Measurements from ENCODE around the gene CHCHD4. TPM values are rescaled to one million over a fixed set of nuclear protein-coding genes. Genes with fewer than 3 reads are reported as not detected.
"Not testable (repeated sequence)": the region's sequence is repeated elsewhere in the genome, so short reads cannot be mapped to it uniquely, and the experiment has no call there.

CHCHD4 gene
- total RNA-seq, 1 experiment from 2014 or later: 33.5 TPM

DNA sequence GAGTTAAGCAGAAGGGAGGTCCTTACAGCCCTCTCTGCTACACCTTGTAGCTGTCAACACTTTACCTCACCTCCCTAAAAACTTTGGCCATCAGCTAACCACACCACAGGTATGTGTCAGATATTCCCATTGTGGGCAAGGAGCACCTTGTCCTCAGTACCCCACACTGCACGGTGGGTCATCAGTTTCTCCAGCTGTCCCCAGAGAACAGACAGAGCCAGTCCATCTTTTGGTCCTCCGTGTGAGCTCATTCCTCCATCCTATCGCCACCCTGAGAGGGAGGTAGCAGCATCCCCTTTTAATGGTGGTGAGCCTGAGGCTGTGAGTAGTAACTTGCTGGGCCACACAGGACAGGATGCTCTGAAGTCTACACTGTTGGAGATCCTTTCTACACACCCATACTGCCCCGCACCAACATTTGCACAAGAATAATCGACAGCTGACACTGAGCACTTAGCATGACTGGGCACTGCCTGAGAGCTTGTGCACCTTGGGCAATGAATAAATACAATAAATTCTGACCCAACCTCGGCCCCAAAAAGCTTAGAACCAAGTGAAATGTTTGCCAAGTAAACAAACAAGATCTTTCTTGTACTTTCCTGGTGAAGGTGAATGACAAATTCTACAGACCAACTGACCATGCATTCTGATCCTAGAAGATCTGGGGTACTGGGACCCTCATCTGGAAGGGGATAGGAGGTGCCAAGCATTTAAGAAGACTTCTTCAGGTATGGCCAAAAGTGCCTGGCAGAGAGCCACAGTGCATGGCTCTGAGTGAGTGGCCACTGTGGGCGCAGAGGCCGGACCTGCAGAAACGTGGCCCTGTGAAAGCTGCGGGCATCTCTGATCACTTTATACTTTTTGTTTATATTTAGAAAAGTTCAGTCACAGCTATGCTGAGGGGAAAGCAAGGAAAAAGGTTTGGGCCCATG, 6.9 kb downstream of the CHCHD4 start:
- H3K9me3 ChIP-seq (ENCODE audit: low read depth, low read length, poor library complexity, severe bottlenecking): no peaks in the 10 kb centered on the region
- ChIA-PET POLR2A (ENCODE audit: low non-redundant PET) (no interaction called here), CTCF (no interaction called here)
- no peak overlapping the region for H3K4me3 ChIP-seq (ENCODE audit: low read depth, low read length, poor library complexity, severe bottlenecking)
- peaks cover 24% of the 10 kb centered on the region for H3K36me3 ChIP-seq (ENCODE audit: insufficient read depth, low read length, poor library complexity, severe bottlenecking)
- no peak for DNase-seq (ENCODE audit: low spot score)
- no peak overlapping the region for H3K27ac ChIP-seq (ENCODE audit: low read depth, low read length, poor library complexity, severe bottlenecking)
- H3K4me1 ChIP-seq (ENCODE audit: insufficient read depth, low read length, poor library complexity, severe bottlenecking): peaks cover 12% of the 10 kb centered on the region
- intact Hi-C loops (cut with micrococcal nuclease; ENCODE audit: unreplicated experiment): no loop called here
- no peak for TF ChIP-seq EZH2 (IDR thresholded peaks at IDR 0.05; ENCODE audit: borderline replicate concordance, low read depth, low read length, poor library complexity, severe bottlenecking)
- TF ChIP-seq, protein P1, sequence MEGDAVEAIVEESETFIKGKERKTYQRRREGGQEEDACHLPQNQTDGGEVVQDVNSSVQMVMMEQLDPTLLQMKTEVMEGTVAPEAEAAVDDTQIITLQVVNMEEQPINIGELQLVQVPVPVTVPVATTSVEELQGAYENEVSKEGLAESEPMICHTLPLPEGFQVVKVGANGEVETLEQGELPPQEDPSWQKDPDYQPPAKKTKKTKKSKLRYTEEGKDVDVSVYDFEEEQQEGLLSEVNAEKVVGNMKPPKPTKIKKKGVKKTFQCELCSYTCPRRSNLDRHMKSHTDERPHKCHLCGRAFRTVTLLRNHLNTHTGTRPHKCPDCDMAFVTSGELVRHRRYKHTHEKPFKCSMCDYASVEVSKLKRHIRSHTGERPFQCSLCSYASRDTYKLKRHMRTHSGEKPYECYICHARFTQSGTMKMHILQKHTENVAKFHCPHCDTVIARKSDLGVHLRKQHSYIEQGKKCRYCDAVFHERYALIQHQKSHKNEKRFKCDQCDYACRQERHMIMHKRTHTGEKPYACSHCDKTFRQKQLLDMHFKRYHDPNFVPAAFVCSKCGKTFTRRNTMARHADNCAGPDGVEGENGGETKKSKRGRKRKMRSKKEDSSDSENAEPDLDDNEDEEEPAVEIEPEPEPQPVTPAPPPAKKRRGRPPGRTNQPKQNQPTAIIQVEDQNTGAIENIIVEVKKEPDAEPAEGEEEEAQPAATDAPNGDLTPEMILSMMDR (conservative IDR thresholded peaks at IDR 0.05; ENCODE audit: low read depth, low read length): no peak
- no peaks in the 10 kb centered on the region for H3K27me3 ChIP-seq (replicated peaks; ENCODE audit: insufficient read depth, low read depth, low read length, poor library complexity)
- no TSS peak for BruUV-seq (replicated peaks)

DNA sequence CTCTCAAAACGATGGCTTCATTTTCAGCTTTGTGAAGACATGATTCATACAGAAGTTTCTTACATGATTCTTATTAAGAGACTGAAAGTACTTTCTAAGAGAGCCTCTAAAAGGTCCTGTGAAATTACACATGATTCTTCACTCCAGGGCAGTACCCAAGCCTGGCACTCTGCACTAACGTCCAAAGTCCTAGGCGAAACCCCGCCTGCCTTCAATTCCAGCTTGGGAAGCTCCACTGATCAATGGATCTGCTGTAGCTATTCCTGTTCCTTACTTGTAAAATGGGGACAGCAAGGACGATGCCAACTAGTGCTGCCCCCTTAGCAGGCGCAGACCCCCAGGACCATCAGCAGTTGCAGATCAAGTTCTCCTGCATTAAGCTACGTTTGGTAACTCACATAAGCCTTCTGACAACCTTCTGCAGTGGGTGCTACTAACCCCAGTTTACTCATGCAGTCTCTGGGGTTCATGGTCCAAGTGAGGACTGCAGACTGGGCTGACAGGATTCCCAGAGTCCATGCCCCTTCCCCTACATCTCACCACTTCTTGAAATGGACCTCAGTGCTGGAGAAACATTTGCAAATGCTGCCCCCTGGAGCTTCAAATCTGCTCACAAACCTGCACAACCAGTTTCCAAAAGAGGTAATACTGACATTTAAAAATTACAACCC, 10.6 kb downstream of the CHCHD4 start:
- ChIA-PET POLR2A (ENCODE audit: low non-redundant PET) (no interaction called here), CTCF (interaction anchor here (1.6 kb wide), 1 partner anchor 217 kb away, joined by 6 read pairs; no protein-coding TSS in a partner anchor)
- no peak overlapping the region for H3K27ac ChIP-seq (ENCODE audit: low read depth, low read length, poor library complexity, severe bottlenecking)
- no peaks in the 10 kb centered on the region for H3K9me3 ChIP-seq (ENCODE audit: low read depth, low read length, poor library complexity, severe bottlenecking)
- TF ChIP-seq, protein P1 (conservative IDR thresholded peaks at IDR 0.05; ENCODE audit: low read depth, low read length): peak; percentile 48
- TF ChIP-seq EZH2 (IDR thresholded peaks at IDR 0.05; ENCODE audit: borderline replicate concordance, low read depth, low read length, poor library complexity, severe bottlenecking): no peak
- no peak for DNase-seq (ENCODE audit: low spot score)
- peaks cover 29% of the 10 kb centered on the region for H3K36me3 ChIP-seq (ENCODE audit: insufficient read depth, low read length, poor library complexity, severe bottlenecking)
- peaks cover 7% of the 10 kb centered on the region for H3K4me1 ChIP-seq (ENCODE audit: insufficient read depth, low read length, poor library complexity, severe bottlenecking)
- H3K27me3 ChIP-seq (replicated peaks; ENCODE audit: insufficient read depth, low read depth, low read length, poor library complexity): no peaks in the 10 kb centered on the region
- BruUV-seq (replicated peaks): no TSS peak
- H3K4me3 ChIP-seq (ENCODE audit: low read depth, low read length, poor library complexity, severe bottlenecking): no peak overlapping the region
- intact Hi-C loops (cut with micrococcal nuclease; ENCODE audit: unreplicated experiment): loop anchor here (1.0 kb wide), 1 partner anchor 218 kb away; no protein-coding TSS in a partner anchor

DNA sequence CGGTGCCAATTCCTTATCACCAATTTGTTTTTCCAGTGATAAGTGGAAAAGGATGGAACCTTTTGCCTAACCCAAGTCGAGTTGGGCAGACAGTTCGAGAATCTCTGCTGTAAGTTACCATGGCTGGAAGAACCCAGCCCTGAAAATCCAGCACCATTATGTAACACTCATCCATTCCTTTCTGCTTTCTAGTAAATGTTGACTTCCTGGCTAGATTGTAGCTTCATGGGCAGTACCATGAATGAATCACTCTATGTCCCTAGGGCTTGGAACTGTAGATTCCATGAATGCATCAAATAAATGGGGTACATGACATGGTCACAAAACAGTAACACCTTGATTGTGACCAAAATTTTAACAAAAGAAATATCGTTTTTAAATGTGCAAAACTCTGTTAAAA, 14.0 kb downstream of the CHCHD4 start:
- Histone ChIP-seq H3K4me1 (ENCODE audit: insufficient read depth, low read length, poor library complexity, severe bottlenecking) (no peaks in the 10 kb centered on the region), H3K9me3 (ENCODE audit: low read depth, low read length, poor library complexity, severe bottlenecking) (no peaks in the 10 kb centered on the region), H3K27ac (ENCODE audit: low read depth, low read length, poor library complexity, severe bottlenecking) (no peak overlapping the region), H3K36me3 (ENCODE audit: insufficient read depth, low read length, poor library complexity, severe bottlenecking) (peaks cover 29% of the 10 kb centered on the region), H3K27me3 (replicated peaks; ENCODE audit: insufficient read depth, low read depth, low read length, poor library complexity) (no peaks in the 10 kb centered on the region), H3K4me3 (ENCODE audit: low read depth, low read length, poor library complexity, severe bottlenecking) (no peak overlapping the region)
- DNase-seq (ENCODE audit: low spot score): no peak
- intact Hi-C loops (cut with micrococcal nuclease; ENCODE audit: unreplicated experiment): no loop called here
- ChIA-PET CTCF (no interaction called here), POLR2A (ENCODE audit: low non-redundant PET) (interaction anchor here (0.5 kb wide), 1 partner anchor 13 kb away, joined by 3 read pairs; no protein-coding TSS in a partner anchor)
- BruUV-seq (replicated peaks): no TSS peak
- TF ChIP-seq, protein P1 (conservative IDR thresholded peaks at IDR 0.05; ENCODE audit: low read depth, low read length): no peak
- TF ChIP-seq EZH2 (IDR thresholded peaks at IDR 0.05; ENCODE audit: borderline replicate concordance, low read depth, low read length, poor library complexity, severe bottlenecking): no peak

DNA sequence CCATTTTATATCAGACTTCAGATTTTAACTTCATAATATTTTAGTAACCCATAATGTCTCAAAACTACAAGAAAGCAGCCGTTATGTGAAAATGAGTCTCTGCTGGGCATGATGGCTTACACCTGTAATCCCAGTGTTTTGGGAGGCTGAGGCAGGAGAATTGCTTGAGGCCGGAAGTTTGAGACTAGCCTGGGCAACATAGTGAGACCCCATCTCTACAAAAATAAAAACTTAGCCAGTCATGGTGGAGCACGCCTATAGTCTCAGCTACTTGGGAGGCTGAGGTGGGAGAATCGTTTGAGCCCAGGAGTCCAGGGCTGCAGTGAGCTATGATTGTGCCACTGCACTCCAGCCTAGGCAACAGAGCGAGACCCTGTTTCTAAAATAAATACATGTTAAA, 14.8 kb downstream of the CHCHD4 start:
- H3K9me3 ChIP-seq (ENCODE audit: low read depth, low read length, poor library complexity, severe bottlenecking); H3K27ac ChIP-seq (ENCODE audit: low read depth, low read length, poor library complexity, severe bottlenecking); CTCF ChIA-PET; intact Hi-C loops (cut with micrococcal nuclease; ENCODE audit: unreplicated experiment); BruUV-seq (replicated peaks); DNase-seq (ENCODE audit: low spot score); H3K4me1 ChIP-seq (ENCODE audit: insufficient read depth, low read length, poor library complexity, severe bottlenecking); H3K4me3 ChIP-seq (ENCODE audit: low read depth, low read length, poor library complexity, severe bottlenecking); H3K27me3 ChIP-seq (replicated peaks; ENCODE audit: insufficient read depth, low read depth, low read length, poor library complexity); POLR2A ChIA-PET (ENCODE audit: low non-redundant PET): not testable (repeated sequence)
- peaks cover 23% of the 10 kb centered on the region for H3K36me3 ChIP-seq (ENCODE audit: insufficient read depth, low read length, poor library complexity, severe bottlenecking)
